Measurements from ENCODE around the gene ZNF609. TPM values are rescaled to one million over a fixed set of nuclear protein-coding genes. Genes with fewer than 3 reads are reported as not detected.

ZNF609 gene
- polyA plus RNA-seq, 1 donor (not counting 4 experiments of a cell fraction or from before 2014, with no cell fraction given) = 16.9 TPM

DNA sequence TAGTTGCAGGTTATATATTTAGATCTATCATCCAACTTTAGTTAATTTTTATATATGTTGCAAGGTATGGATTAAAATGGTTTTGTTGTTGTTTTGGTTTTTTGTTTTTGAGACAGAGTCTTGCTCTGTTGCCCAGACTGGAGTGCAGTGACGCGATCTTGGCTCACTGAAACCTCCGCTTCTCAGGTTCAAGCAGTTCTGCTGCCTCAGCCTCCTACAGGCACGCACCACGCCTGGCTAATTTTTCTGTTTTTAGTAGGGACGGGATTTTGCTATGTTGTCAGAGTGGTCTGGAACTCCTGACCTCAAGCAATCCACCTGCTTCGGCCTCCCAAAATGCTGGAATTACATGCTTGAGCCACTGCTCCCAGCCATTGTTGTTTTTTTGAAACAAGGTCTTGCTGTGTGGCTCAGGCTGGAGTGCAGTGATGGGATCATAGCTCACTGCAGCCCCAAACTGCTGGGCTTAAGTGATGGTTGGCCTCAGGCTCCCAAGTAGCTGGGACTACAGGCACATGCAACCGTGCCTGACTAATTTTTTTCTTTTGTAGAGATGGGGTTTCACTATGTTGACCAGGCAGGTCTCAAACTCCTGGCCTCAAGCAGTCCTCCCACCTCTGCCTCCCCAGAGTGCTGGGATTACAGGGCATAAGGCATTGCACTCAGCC, 92.0 kb downstream of the ZNF609 start:
- DNase-seq (ENCODE audit: low read depth, low spot score) = no peak
- no peaks in the 10 kb centered on the region for H3K27me3 ChIP-seq (ENCODE audit: control insufficient read depth, extremely low read depth, insufficient read depth, low read length)
- dilution Hi-C loops (cut with MboI; ENCODE audit: extremely low pct_ligation_motif_present, low sequenced_read_pairs) = no loop called here
- H2AFZ ChIP-seq (ENCODE audit: control insufficient read depth, low read length) = no peak overlapping the region
- no peak for FAIRE-seq
- no peaks in the 10 kb centered on the region for H3K9me1 ChIP-seq (ENCODE audit: control insufficient read depth, extremely low read depth, insufficient read depth, low read length)
- no peaks in the 10 kb centered on the region for H3K9me3 ChIP-seq (ENCODE audit: control insufficient read depth, low read depth, low read length)
- H3K9ac ChIP-seq (ENCODE audit: control insufficient read depth, extremely low read depth, insufficient read depth, low read length) = no peak overlapping the region
- H3K36me3 ChIP-seq (ENCODE audit: control insufficient read depth in 2 of 2, extremely low read depth in 1 of 2, insufficient read depth in 2 of 2, low read length in 2 of 2) = peaks cover 0 to 1% of the 10 kb centered on the region in 2 experiments
- H4K20me1 ChIP-seq (ENCODE audit: control insufficient read depth, extremely low read depth, insufficient read depth, low read length) = peaks cover 3% of the 10 kb centered on the region
- TF ChIP-seq, protein P1, sequence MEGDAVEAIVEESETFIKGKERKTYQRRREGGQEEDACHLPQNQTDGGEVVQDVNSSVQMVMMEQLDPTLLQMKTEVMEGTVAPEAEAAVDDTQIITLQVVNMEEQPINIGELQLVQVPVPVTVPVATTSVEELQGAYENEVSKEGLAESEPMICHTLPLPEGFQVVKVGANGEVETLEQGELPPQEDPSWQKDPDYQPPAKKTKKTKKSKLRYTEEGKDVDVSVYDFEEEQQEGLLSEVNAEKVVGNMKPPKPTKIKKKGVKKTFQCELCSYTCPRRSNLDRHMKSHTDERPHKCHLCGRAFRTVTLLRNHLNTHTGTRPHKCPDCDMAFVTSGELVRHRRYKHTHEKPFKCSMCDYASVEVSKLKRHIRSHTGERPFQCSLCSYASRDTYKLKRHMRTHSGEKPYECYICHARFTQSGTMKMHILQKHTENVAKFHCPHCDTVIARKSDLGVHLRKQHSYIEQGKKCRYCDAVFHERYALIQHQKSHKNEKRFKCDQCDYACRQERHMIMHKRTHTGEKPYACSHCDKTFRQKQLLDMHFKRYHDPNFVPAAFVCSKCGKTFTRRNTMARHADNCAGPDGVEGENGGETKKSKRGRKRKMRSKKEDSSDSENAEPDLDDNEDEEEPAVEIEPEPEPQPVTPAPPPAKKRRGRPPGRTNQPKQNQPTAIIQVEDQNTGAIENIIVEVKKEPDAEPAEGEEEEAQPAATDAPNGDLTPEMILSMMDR (optimal IDR thresholded peaks at IDR 0.05 in 1 of 3, IDR thresholded peaks at IDR 0.05 in 1 of 3, conservative IDR thresholded peaks at IDR 0.05 in 1 of 3; ENCODE audit: extremely low read depth in 1 of 3, insufficient read depth in 2 of 3, low read length in 3 of 3) = no peak
- TF ChIP-seq EZH2 (IDR thresholded peaks at IDR 0.05; ENCODE audit: low read length) = no peak
- H3K4me1 ChIP-seq (ENCODE audit: control insufficient read depth, extremely low read depth, insufficient read depth, low read length) = no peaks in the 10 kb centered on the region
- no peak overlapping the region for H3K27ac ChIP-seq (ENCODE audit: control insufficient read depth, insufficient read depth, low read length)
- H3K79me2 ChIP-seq (ENCODE audit: control insufficient read depth, insufficient read depth, low read length) = peaks cover 74% of the 10 kb centered on the region
- H3K4me3 ChIP-seq (ENCODE audit: control insufficient read depth in 2 of 3, extremely low read depth in 1 of 3, insufficient read depth in 2 of 3, low read depth in 1 of 3, low read length in 3 of 3) = no peak overlapping the region
- no peak overlapping the region for H3K4me2 ChIP-seq (ENCODE audit: control insufficient read depth, extremely low read depth, insufficient read depth, low read depth, low read length)

DNA sequence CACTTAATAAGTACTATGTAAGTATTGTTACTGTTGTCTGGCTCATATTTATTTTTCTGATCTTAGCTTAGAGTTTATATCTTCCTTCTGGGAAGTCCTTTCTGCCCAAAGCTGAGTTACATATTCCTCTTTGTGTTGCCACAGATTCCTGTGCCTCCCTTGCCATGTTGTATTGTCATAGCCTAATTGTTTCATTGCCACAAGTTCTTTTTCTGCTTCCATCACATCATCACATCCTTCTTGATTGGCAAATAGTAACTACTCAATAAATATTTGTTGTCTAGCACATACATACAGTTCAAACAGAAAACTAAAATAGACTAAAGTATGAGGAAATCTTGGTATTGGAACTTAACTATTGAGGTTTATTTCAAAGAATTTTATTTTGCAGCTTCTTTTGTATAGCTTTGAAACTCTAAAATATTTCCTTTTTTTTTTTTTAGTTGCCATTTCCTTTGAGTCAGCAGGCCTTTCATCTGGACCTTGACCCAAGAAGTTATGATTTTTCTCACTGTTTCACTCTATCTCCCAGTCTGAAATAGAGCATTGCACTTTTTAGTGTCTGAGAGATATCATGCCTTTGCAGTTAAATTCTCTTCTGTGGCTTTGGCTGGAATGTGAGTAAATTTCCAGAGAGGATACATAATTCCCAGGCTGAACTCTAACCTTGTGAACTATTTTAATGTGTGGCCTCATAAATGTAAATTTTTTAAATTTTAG, 98.2 kb downstream of the ZNF609 start:
- Histone ChIP-seq H3K4me3 (ENCODE audit: control insufficient read depth in 2 of 3, extremely low read depth in 1 of 3, insufficient read depth in 2 of 3, low read depth in 1 of 3, low read length in 3 of 3) (no peak overlapping the region), H2AFZ (ENCODE audit: control insufficient read depth, low read length) (no peak overlapping the region), H3K27me3 (ENCODE audit: control insufficient read depth, extremely low read depth, insufficient read depth, low read length) (no peaks in the 10 kb centered on the region), H3K9me1 (ENCODE audit: control insufficient read depth, extremely low read depth, insufficient read depth, low read length) (no peaks in the 10 kb centered on the region), H3K79me2 (ENCODE audit: control insufficient read depth, insufficient read depth, low read length) (peaks cover 67% of the 10 kb centered on the region), H3K9me3 (ENCODE audit: control insufficient read depth, low read depth, low read length) (no peaks in the 10 kb centered on the region), H3K27ac (ENCODE audit: control insufficient read depth, insufficient read depth, low read length) (no peak overlapping the region), H3K9ac (ENCODE audit: control insufficient read depth, extremely low read depth, insufficient read depth, low read length) (no peak overlapping the region), H3K36me3 (ENCODE audit: control insufficient read depth in 2 of 2, extremely low read depth in 1 of 2, insufficient read depth in 2 of 2, low read length in 2 of 2) (no peaks in the 10 kb centered on the region), H3K4me1 (ENCODE audit: control insufficient read depth, extremely low read depth, insufficient read depth, low read length) (no peaks in the 10 kb centered on the region), H4K20me1 (ENCODE audit: control insufficient read depth, extremely low read depth, insufficient read depth, low read length) (peaks cover 2% of the 10 kb centered on the region), H3K4me2 (ENCODE audit: control insufficient read depth, extremely low read depth, insufficient read depth, low read depth, low read length) (no peak overlapping the region)
- dilution Hi-C loops (cut with MboI; ENCODE audit: extremely low pct_ligation_motif_present, low sequenced_read_pairs) = no loop called here
- no peak for TF ChIP-seq EZH2 (IDR thresholded peaks at IDR 0.05; ENCODE audit: low read length)
- DNase-seq (ENCODE audit: low read depth, low spot score) (no peak), FAIRE-seq (no peak)
